Retinal pigment epithelial cell (primary cell): ENCODE data around the gene DUS2.
"Not testable (repeated sequence)": the region's sequence is repeated elsewhere in the genome, so short reads cannot be mapped to it uniquely, and the experiment has no call there.

ENCODE experiments used
- DNase-seq: peaks from one replicate; pipeline ENCODE4 v3.0.0-alpha.2; 2010; ENCODE audit warnings: low read depth
- H3K4me3 ChIP-seq: 2 replicates; pipeline ENCODE4 v1.5.1; 2011; ENCODE audit warnings: mild to moderate bottlenecking, low read length, control low read depth, moderate library complexity
- TF ChIP-seq, protein P1 (sequence below): conservative IDR thresholded peaks from 2 replicates; pipeline ENCODE4 v1.5.1; 2011; ENCODE audit warnings: low read depth, low read length, control low read depth, inconsistent platforms

The DUS2 gene

DNA sequence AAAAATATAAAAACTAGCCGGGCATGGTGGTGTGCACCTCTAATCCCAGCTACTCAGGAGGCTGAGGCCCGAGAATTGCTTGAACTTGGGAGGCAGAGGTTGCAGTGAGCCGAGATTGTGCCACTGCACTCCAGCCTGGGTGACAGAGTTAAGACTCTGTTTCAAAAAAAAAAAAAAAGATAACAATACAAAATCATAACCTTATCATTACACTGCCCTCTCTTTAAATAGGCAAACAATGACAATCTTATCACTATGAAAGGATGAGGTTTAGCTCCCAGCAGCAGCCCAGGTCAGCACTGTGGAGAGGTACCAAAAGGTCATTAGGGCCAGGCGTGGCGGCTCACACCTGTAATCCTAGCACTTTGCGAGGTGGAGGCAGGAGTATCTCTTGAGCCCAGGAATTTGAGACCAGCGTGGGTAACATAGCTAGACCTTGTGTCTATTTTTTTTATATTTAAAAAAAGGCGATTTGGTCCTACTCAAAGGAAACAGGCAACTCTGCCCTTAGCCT is 3.9 kb upstream of the DUS2 start:
- H3K4me3 ChIP-seq, result no peak overlapping the region
- no peak for DNase-seq
- TF ChIP-seq, protein P1, sequence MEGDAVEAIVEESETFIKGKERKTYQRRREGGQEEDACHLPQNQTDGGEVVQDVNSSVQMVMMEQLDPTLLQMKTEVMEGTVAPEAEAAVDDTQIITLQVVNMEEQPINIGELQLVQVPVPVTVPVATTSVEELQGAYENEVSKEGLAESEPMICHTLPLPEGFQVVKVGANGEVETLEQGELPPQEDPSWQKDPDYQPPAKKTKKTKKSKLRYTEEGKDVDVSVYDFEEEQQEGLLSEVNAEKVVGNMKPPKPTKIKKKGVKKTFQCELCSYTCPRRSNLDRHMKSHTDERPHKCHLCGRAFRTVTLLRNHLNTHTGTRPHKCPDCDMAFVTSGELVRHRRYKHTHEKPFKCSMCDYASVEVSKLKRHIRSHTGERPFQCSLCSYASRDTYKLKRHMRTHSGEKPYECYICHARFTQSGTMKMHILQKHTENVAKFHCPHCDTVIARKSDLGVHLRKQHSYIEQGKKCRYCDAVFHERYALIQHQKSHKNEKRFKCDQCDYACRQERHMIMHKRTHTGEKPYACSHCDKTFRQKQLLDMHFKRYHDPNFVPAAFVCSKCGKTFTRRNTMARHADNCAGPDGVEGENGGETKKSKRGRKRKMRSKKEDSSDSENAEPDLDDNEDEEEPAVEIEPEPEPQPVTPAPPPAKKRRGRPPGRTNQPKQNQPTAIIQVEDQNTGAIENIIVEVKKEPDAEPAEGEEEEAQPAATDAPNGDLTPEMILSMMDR, result no peak

DNA sequence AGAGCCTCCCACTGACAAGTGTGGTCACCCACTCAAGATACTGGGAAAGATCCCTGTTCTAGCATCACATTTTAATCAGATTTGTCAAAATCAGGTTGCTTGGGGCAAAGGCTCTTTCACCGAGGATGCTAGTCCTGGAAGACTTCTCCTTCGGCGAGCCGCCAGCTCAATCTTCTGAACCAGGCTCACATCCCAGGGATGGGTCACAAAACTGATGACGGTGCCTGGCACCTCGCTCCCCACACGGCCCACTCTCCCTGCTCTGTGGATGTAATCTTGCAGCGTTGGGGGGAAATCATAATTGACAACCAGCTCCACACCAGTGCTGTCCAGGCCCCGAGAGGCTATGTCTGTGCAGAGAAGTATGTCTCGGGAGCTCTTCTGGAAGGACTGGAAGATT is 1.6 kb upstream of the DUS2 start:
- no peak for DNase-seq
- TF ChIP-seq, protein P1, result no peak
- H3K4me3 ChIP-seq, result peak overlapping the region; percentile 98

DNA sequence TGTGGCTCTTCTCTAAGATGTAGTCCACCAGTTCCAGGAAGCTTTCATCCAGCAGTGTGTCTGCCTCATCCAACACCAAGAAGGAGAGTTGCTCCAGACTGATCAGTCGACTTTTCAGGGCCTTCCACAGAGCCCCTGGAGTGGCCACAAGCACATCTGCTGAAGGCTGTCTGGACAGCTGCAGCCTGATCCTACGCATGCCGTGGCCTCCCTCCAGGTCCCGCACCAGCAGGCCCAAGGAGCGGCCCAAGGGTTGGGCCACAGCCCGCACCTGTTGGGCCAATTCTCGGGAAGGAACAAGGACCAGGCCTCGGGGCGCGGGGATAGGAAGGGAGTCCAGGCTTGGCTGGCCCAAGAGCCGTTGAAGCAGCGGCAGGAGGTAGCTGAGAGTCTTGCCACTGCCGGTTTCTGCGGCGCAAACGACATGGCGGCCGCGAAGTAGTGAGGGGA is 781 bp upstream of the DUS2 start:
- no peak for DNase-seq
- TF ChIP-seq, protein P1, result no peak
- peak overlapping the region; percentile 98 for H3K4me3 ChIP-seq

DNA sequence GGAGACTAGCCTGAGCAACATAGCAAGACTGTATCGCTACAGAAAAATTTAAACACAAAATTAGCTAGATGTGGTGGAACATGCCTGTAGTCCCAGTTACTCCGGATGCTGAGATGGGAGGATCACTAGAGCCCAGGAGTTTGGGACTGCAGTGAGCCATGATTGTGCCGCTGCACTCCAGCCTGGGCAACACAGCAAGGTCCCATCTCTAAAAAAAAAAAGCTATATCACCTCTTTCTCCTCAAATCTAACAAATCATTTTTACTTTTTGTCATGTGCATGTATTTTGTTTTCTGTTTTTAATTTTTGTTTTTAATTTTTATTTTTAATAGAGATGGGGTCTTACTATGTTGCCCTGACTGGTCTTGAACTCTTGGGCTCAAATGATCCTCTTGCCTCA is 5.9 kb downstream of the DUS2 start:
- H3K4me3 ChIP-seq, result no peak overlapping the region
- DNase-seq, result no peak
- TF ChIP-seq, protein P1, result no peak

DNA sequence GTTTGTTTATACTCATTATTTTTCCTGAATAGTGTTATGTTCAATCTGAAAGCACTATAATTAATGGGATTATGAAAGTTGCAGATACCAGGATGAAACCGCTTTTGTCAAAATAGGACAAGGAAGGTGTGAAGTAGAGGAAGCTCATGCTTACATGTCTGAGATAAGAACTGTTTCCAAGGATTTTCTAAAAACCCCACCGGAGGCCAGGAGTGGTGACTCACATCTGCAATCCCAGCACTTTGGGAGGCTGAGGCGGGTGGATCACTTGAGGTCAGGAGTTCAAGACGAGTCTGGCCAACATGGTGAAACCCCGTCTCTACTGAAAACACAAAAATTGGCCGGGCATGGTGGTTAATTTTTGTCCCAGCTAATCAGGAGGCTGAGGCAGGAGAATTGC is 7.0 kb downstream of the DUS2 start:
- not testable (repeated sequence) for DNase-seq, H3K4me3 ChIP-seq

GRCh38 chr16:68031951-68032350 is 8.9 kb downstream of the DUS2 start:
- no peak for DNase-seq
- TF ChIP-seq, protein P1, result no peak
- no peak overlapping the region for H3K4me3 ChIP-seq

DNA sequence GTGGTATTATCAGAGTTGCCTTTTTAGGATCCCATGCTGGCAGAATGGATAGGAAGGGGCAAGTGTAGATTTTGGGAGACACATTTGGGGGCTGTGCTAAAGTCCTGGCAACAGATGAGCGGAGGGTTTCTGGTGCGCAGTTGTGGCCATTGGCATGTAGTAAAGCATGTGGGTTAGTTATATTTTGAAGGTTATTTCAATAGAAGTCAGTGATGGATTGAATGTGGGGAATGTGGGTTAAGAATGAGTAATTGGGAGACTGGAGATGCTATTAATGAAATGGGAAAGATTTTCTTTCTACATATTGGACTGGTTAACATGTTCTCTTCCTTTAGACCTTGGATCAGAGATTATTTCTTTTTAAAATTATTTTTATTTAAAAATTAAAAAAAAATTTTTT is 10.0 kb downstream of the DUS2 start:
- no peak overlapping the region for H3K4me3 ChIP-seq
- TF ChIP-seq, protein P1, result no peak
- no peak for DNase-seq

- no peak overlapping the region for H3K4me3 ChIP-seq
- DNase-seq, result no peak
- TF ChIP-seq, protein P1, result no peak
Measured at GRCh38 chr16:68035227-68035626, 12.1 kb downstream of the DUS2 start.
